ENCODE results near the gene APOB.

Gene APOB

GRCh38 chr2:21020668-21021288 lies 23.1 kb downstream of the APOB start:
- Histone ChIP-seq H3K9me2 (replicated peaks; ENCODE audit: control insufficient read depth, low read length) (no peaks in the 10 kb centered on the region), H3K4me2 (ENCODE audit: low read length) (no peak overlapping the region), H3K9me3 (ENCODE audit: control insufficient read depth, insufficient read depth, low read length) (no peaks in the 10 kb centered on the region), H4K20me1 (ENCODE audit: control insufficient read depth, insufficient read depth, low read depth, low read length) (no peaks in the 10 kb centered on the region), H3K79me2 (ENCODE audit: control insufficient read depth, low read length) (no peaks in the 10 kb centered on the region), H3K27me3 (ENCODE audit: control insufficient read depth, low read length) (no peaks in the 10 kb centered on the region), H3K4me3 (ENCODE audit: low read length) (no peak overlapping the region), H3K36me3 (ENCODE audit: control insufficient read depth, low read length) (no peaks in the 10 kb centered on the region), H3K4me1 (ENCODE audit: control insufficient read depth, low read length) (no peaks in the 10 kb centered on the region), H3F3A (ENCODE audit: control insufficient read depth, insufficient read depth) (no peaks in the 10 kb centered on the region), H3K27ac (ENCODE audit: low read depth, low read length) (no peak overlapping the region)
- no peak for TF ChIP-seq EZH2phosphoT487 (IDR thresholded peaks at IDR 0.05; ENCODE audit: borderline replicate concordance, low read length)
- TF ChIP-seq CTCF (IDR thresholded peaks at IDR 0.05; ENCODE audit: low read depth, low read length, poor library complexity, severe bottlenecking): no peak

- Histone ChIP-seq H3K27me3 (ENCODE audit: control insufficient read depth, low read length) (no peaks in the 10 kb centered on the region), H3K4me3 (ENCODE audit: low read length) (no peak overlapping the region), H3K36me3 (ENCODE audit: control insufficient read depth, low read length) (no peaks in the 10 kb centered on the region), H3K9me2 (replicated peaks; ENCODE audit: control insufficient read depth, low read length) (no peaks in the 10 kb centered on the region), H3K9me3 (ENCODE audit: control insufficient read depth, insufficient read depth, low read length) (no peaks in the 10 kb centered on the region), H3K4me1 (ENCODE audit: control insufficient read depth, low read length) (no peaks in the 10 kb centered on the region), H3K4me2 (ENCODE audit: low read length) (no peak overlapping the region), H4K20me1 (ENCODE audit: control insufficient read depth, insufficient read depth, low read depth, low read length) (no peaks in the 10 kb centered on the region), H3K79me2 (ENCODE audit: control insufficient read depth, low read length) (no peaks in the 10 kb centered on the region), H3K27ac (ENCODE audit: low read depth, low read length) (no peak overlapping the region), H3F3A (ENCODE audit: control insufficient read depth, insufficient read depth) (no peaks in the 10 kb centered on the region)
- no peak for TF ChIP-seq EZH2phosphoT487 (IDR thresholded peaks at IDR 0.05; ENCODE audit: borderline replicate concordance, low read length)
- TF ChIP-seq CTCF (IDR thresholded peaks at IDR 0.05; ENCODE audit: low read depth, low read length, poor library complexity, severe bottlenecking): no peak
Measured at GRCh38 chr2:21020031-21020667, 23.7 kb downstream of the APOB start.

- no peaks in the 10 kb centered on the region for H3K79me2 ChIP-seq (ENCODE audit: control insufficient read depth, low read length)
- no peaks in the 10 kb centered on the region for H3K9me2 ChIP-seq (replicated peaks; ENCODE audit: control insufficient read depth, low read length)
- no peak overlapping the region for H3K4me3 ChIP-seq (ENCODE audit: low read length)
- H3K9me3 ChIP-seq (ENCODE audit: control insufficient read depth, insufficient read depth, low read length): no peaks in the 10 kb centered on the region
- no peaks in the 10 kb centered on the region for H3K27me3 ChIP-seq (ENCODE audit: control insufficient read depth, low read length)
- no peaks in the 10 kb centered on the region for H3F3A ChIP-seq (ENCODE audit: control insufficient read depth, insufficient read depth)
- no peaks in the 10 kb centered on the region for H3K36me3 ChIP-seq (ENCODE audit: control insufficient read depth, low read length)
- TF ChIP-seq CTCF (IDR thresholded peaks at IDR 0.05; ENCODE audit: low read depth, low read length, poor library complexity, severe bottlenecking): no peak
- no peak for TF ChIP-seq EZH2phosphoT487 (IDR thresholded peaks at IDR 0.05; ENCODE audit: borderline replicate concordance, low read length)
- H3K4me2 ChIP-seq (ENCODE audit: low read length): no peak overlapping the region
- H4K20me1 ChIP-seq (ENCODE audit: control insufficient read depth, insufficient read depth, low read depth, low read length): no peaks in the 10 kb centered on the region
- H3K27ac ChIP-seq (ENCODE audit: low read depth, low read length): no peak overlapping the region
- H3K4me1 ChIP-seq (ENCODE audit: control insufficient read depth, low read length): no peaks in the 10 kb centered on the region
Measured at GRCh38 chr2:21019678-21020021, 24.2 kb downstream of the APOB start.

Data from DOHH2 (cell line).